ENCODE results near the gene SFXN5.

The SFXN5 gene

DNA sequence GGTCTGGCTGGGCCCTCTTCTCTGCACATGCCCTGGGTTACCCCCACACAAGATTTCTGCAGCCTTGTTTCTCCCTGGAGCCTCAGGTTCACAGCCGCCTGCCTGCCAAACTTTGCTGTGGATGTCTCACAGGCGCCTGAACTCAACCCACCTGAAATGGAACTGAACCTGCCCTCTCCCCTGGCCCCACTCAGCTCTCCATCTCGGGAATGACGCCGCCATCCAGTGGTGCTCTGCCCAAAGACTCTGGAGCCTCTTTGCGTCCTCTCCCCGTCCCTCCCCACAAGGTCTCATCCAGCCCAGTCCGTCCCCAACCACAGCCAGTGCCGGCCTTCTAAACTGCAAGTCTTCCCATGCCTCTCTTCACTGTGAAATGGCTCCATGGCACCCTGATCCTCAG lies 125.0 kb downstream of the SFXN5 start:
- no peak for DNase-seq
- Histone ChIP-seq H3K36me3 (peaks cover 0 to 29% (median 0%) of the 10 kb centered on the region in 3 donors), H3K9me3 (no peaks in the 10 kb centered on the region), H3K27me3 (no peaks in the 10 kb centered on the region), H3K27ac (no peak overlapping the region), H3K4me1 (no peaks in the 10 kb centered on the region), H3K4me3 (no peak overlapping the region)
- intact Hi-C loops (cut with DNase I; ENCODE audit: low total_unique reads), result no loop called here
- TF ChIP-seq, protein P1, sequence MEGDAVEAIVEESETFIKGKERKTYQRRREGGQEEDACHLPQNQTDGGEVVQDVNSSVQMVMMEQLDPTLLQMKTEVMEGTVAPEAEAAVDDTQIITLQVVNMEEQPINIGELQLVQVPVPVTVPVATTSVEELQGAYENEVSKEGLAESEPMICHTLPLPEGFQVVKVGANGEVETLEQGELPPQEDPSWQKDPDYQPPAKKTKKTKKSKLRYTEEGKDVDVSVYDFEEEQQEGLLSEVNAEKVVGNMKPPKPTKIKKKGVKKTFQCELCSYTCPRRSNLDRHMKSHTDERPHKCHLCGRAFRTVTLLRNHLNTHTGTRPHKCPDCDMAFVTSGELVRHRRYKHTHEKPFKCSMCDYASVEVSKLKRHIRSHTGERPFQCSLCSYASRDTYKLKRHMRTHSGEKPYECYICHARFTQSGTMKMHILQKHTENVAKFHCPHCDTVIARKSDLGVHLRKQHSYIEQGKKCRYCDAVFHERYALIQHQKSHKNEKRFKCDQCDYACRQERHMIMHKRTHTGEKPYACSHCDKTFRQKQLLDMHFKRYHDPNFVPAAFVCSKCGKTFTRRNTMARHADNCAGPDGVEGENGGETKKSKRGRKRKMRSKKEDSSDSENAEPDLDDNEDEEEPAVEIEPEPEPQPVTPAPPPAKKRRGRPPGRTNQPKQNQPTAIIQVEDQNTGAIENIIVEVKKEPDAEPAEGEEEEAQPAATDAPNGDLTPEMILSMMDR (IDR thresholded peaks at IDR 0.05), result no peak

- Histone ChIP-seq H3K4me1 (no peaks in the 10 kb centered on the region), H3K27me3 (no peaks in the 10 kb centered on the region), H3K4me3 (no peak overlapping the region), H3K36me3 (peaks cover 0 to 29% (median 0%) of the 10 kb centered on the region in 3 donors), H3K9me3 (no peaks in the 10 kb centered on the region), H3K27ac (no peak overlapping the region)
- TF ChIP-seq, protein P1 (IDR thresholded peaks at IDR 0.05), result no peak
- DNase-seq, result no peak
- intact Hi-C loops (cut with DNase I; ENCODE audit: low total_unique reads), result no loop called here
Measured at GRCh38 chr2:72945450-72946019, 126.0 kb downstream of the SFXN5 start.

DNA sequence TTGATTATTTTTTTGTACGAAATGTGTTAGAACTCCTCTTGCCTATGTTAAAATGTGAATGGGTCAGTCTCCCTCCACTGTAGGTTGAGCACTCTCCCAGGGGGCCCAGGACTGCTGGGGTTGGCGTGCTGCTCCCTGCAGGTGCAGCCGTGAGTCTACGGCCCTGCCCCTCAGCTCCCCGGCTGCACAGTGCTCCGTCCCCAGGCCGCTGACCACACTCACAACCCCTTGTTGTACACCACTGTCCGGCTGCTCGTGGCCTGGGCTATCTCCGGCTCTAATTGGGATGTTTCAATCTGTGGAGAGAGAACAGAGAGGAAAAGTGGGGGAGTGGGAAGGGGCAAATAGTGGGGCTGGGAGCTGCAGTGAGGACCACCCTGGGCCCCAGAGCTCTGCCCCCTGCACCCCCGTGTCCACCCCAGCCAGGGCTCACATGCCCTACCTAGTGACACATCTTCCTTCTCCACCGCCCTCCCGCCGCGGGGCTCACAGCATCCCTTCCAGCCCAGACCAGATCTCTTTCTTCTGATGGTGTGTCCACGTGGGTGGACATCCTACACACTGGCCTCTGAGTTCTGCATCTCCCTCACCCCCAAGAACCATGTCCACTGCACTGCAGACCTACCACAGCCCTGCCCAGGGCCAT lies 126.6 kb downstream of the SFXN5 start:
- peaks cover 0 to 29% (median 0%) of the 10 kb centered on the region in 3 donors for H3K36me3 ChIP-seq
- TF ChIP-seq, protein P1 (IDR thresholded peaks at IDR 0.05), result no peak
- no peak for DNase-seq

GRCh38 chr2:72943540-72944395 lies 127.7 kb downstream of the SFXN5 start:
- Histone ChIP-seq H3K27me3 (no peaks in the 10 kb centered on the region), H3K27ac (no peak overlapping the region), H3K9me3 (no peaks in the 10 kb centered on the region), H3K4me3 (no peak overlapping the region), H3K4me1 (no peaks in the 10 kb centered on the region), H3K36me3 (peaks cover 0 to 29% (median 0%) of the 10 kb centered on the region in 3 donors)
- TF ChIP-seq, protein P1 (IDR thresholded peaks at IDR 0.05), result no peak
- no peak for DNase-seq
- intact Hi-C loops (cut with DNase I; ENCODE audit: low total_unique reads), result no loop called here

More for the DNA sequence above, 126.6 kb downstream of the SFXN5 start:
- intact Hi-C loops (cut with DNase I; ENCODE audit: low total_unique reads), result no loop called here
- Histone ChIP-seq H3K27ac (no peak overlapping the region), H3K9me3 (no peaks in the 10 kb centered on the region), H3K4me1 (no peaks in the 10 kb centered on the region), H3K4me3 (no peak overlapping the region), H3K27me3 (no peaks in the 10 kb centered on the region)

DNA sequence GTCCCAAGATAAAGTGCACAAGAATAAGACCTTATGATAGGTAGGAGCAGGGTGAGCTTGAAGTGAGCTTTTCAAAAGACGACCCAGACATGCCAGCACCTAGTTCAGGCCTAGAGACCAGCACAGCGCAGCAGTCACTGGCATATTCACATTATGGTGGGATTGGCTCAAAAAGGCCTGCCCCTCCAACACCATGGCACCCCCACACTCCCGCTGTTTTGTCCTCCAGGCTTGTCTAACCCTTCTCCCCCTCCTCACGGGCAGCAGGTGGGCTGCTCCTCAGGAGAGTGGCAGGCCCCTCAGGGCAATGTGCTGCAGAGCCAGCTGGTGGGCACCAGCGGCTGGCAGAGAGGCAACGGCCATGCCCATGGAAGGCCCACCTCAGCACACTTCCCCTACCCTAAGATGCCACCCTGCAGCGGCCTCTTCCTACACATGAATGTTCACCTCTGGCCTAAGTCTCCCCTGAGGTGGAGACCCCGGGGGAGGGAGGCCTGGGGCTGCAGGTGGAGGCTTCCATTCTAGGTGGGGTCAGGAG lies 128.6 kb downstream of the SFXN5 start:
- no peaks in the 10 kb centered on the region for H3K27me3 ChIP-seq
- H3K36me3 ChIP-seq, result peaks cover 0 to 29% (median 0%) of the 10 kb centered on the region in 3 donors
- no peak for DNase-seq
- TF ChIP-seq, protein P1 (IDR thresholded peaks at IDR 0.05), result no peak
- intact Hi-C loops (cut with DNase I; ENCODE audit: low total_unique reads), result no loop called here
- H3K4me3 ChIP-seq, result no peak overlapping the region
- H3K27ac ChIP-seq, result no peak overlapping the region
- H3K4me1 ChIP-seq, result no peaks in the 10 kb centered on the region
- H3K9me3 ChIP-seq, result no peaks in the 10 kb centered on the region
